ENCODE results near the gene WNK1. TPM values are rescaled to one million over a fixed set of nuclear protein-coding genes. Genes with fewer than 3 reads are reported as not detected.

WNK1 gene
- total and polyA plus RNA-seq, 2 of the 8 experiments (the other 6 are each of a cell fraction or from before 2014, with no cell fraction given): 88.2 to 157 TPM

- Histone ChIP-seq H2BK5ac (ENCODE audit: low read depth, low read length) (no peak overlapping the region), H3K4me1 (replicated peaks in 1 of 4; ENCODE audit: control insufficient read depth in 3 of 4, insufficient read depth in 4 of 4, low read length in 3 of 4) (no peaks in the 10 kb centered on the region), H3K18ac (ENCODE audit: extremely low read depth, low read length) (no peak overlapping the region), H3K27me3 (replicated peaks in 1 of 4; ENCODE audit: control insufficient read depth in 3 of 4, extremely low read depth in 1 of 4, insufficient read depth in 3 of 4, low read length in 3 of 4) (no peaks in the 10 kb centered on the region), H3K4ac (replicated peaks; ENCODE audit: insufficient read length, low read depth, low read length) (no peak overlapping the region), H2AFZ (ENCODE audit: low read length) (no peak overlapping the region), H4K20me1 (replicated peaks in 1 of 2; ENCODE audit: control insufficient read depth in 1 of 2, insufficient read depth in 2 of 2, low read length in 2 of 2) (no peaks in the 10 kb centered on the region), H3K56ac (replicated peaks; ENCODE audit: insufficient read length, low read depth, low read length) (no peak overlapping the region), H3K9ac (replicated peaks in 1 of 4; ENCODE audit: extremely low read depth in 1 of 4, low read depth in 3 of 4, low read length in 3 of 4) (no peak overlapping the region), H4K5ac (ENCODE audit: insufficient read length, low read depth, low read length) (no peak overlapping the region), H3K36me3 (ENCODE audit: control insufficient read depth in 2 of 4, insufficient read depth in 4 of 4, low read length in 3 of 4) (peaks cover 0 to 25% (median 17%) of the 10 kb centered on the region in 4 experiments; a peak in 5 of 8 replicates), H3K23ac (ENCODE audit: insufficient read length) (no peak overlapping the region), H2AK5ac (ENCODE audit: low read depth, low read length) (no peak overlapping the region), H3K79me1 (ENCODE audit: low read depth, low read length) (no peaks in the 10 kb centered on the region), H3K23me2 (ENCODE audit: low read depth, low read length) (no peaks in the 10 kb centered on the region), H3K4me2 (ENCODE audit: insufficient read depth in 1 of 2, low read depth in 2 of 2, low read length in 2 of 2) (no peak overlapping the region), H3K14ac (ENCODE audit: insufficient read length) (no peak overlapping the region), H3K27ac (ENCODE audit: low read depth, low read length) (no peak overlapping the region), H3K79me2 (ENCODE audit: control insufficient read depth in 1 of 2, insufficient read depth in 2 of 2, low read length in 2 of 2) (no peaks in the 10 kb centered on the region), H3K9me3 (ENCODE audit: insufficient read depth in 2 of 2, low read depth in 1 of 2, low read length in 1 of 2) (no peaks in the 10 kb centered on the region), H2BK20ac (ENCODE audit: low read length) (no peak overlapping the region), H2BK12ac (ENCODE audit: low read depth, low read length) (no peak overlapping the region), H4K91ac (replicated peaks; ENCODE audit: insufficient read length, low read length) (no peak overlapping the region), H2BK120ac (replicated peaks; ENCODE audit: low read depth, low read length) (no peak overlapping the region), H4K8ac (ENCODE audit: extremely low read depth, insufficient read depth, low read length) (no peak overlapping the region; the same call in 1 of the 2 replicates), H3K4me3 (ENCODE audit: extremely low read depth in 1 of 4, insufficient read depth in 2 of 4, low read depth in 3 of 4, low read length in 4 of 4) (no peak overlapping the region), H2BK15ac (ENCODE audit: low read length) (no peak overlapping the region)
- ChIA-PET POLR2A (ENCODE audit: partially characterized antibody) (no interaction called here), CTCF (ENCODE audit: partially characterized antibody) (interaction anchor here (0.6 to 1.5 kb wide), 6 partner anchors 9 to 224 kb away, joined by 3 to 5 read pairs (median 3); no protein-coding TSS in a partner anchor)
- WGBS, 2 experiments (ENCODE audit: extremely low coverage in 1 of 2, insufficient coverage in 1 of 2, insufficient read length in 1 of 2, insufficient replicate concordance in 2 of 2, low coverage in 1 of 2, low lambda C conversion rate in 2 of 2, missing lambda C conversion rate in 1 of 2): 81% methylated on average over 3 of the region's 3 CpGs; no CpG with 5 or more reads in 1 of the 2 experiments
- FAIRE-seq: peak; percentile 72
- DNase-seq (ENCODE audit: low read depth in 1 of 2, low spot score in 2 of 2): no peak
- TF ChIP-seq JUND (IDR thresholded peaks at IDR 0.05; ENCODE audit: low read length) (no peak), POU5F1 (IDR thresholded peaks at IDR 0.05; ENCODE audit: low read depth, low read length) (no peak), SRF (IDR thresholded peaks at IDR 0.05; ENCODE audit: low read depth, low read length) (no peak), TEAD4 (IDR thresholded peaks at IDR 0.05; ENCODE audit: low read depth, low read length) (no peak), MAFK (IDR thresholded peaks at IDR 0.05; ENCODE audit: low read depth, low read length) (no peak), BRCA1 (IDR thresholded peaks at IDR 0.05; ENCODE audit: low read depth, low read length) (no peak), GTF2F1 (IDR thresholded peaks at IDR 0.05; ENCODE audit: borderline replicate concordance, low read depth, low read length) (no peak), RAD21 (IDR thresholded peaks at IDR 0.05 in 1 of 2, conservative IDR thresholded peaks at IDR 0.05 in 1 of 2; ENCODE audit: low read depth in 2 of 2, low read length in 2 of 2) (peak; percentile 20 to 38; a peak in 2 of 4 replicates), GABPA (IDR thresholded peaks at IDR 0.05; ENCODE audit: borderline replicate concordance, insufficient read depth, low read length) (no peak), RBBP5 (IDR thresholded peaks at IDR 0.05; ENCODE audit: borderline replicate concordance, low read depth, low read length) (no peak)
- TF ChIP-seq, protein P1, sequence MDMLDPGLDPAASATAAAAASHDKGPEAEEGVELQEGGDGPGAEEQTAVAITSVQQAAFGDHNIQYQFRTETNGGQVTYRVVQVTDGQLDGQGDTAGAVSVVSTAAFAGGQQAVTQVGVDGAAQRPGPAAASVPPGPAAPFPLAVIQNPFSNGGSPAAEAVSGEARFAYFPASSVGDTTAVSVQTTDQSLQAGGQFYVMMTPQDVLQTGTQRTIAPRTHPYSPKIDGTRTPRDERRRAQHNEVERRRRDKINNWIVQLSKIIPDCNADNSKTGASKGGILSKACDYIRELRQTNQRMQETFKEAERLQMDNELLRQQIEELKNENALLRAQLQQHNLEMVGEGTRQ (IDR thresholded peaks at IDR 0.05; ENCODE audit: low read length): no peak
Measured at GRCh38 chr12:868722-869121, 116.3 kb downstream of the WNK1 start.

Measured in H1 (cell line).